Hepatic stellate cell (primary cell): ENCODE results near the gene PDE3B.
"Not testable (repeated sequence)": the region's sequence is repeated elsewhere in the genome, so short reads cannot be mapped to it uniquely, and the experiment has no call there.

Experiments used
- DNase-seq: peaks from one replicate; pipeline ENCODE4 v3.0.0; 2011; ENCODE audit warnings: low spot score

Gene PDE3B

GRCh38 chr11:14812757-14813156 is 169.2 kb downstream of the PDE3B start:
- DNase-seq: no peak

GRCh38 chr11:14813516-14813915 is 169.9 kb downstream of the PDE3B start:
- no peak for DNase-seq

GRCh38 chr11:14818779-14819178 is 175.2 kb downstream of the PDE3B start:
- no peak for DNase-seq

- no peak for DNase-seq
Measured at GRCh38 chr11:14819596-14819995, 176.0 kb downstream of the PDE3B start.

- no peak for DNase-seq
Measured at GRCh38 chr11:14821031-14821430, 177.4 kb downstream of the PDE3B start.

- no peak for DNase-seq
Measured at GRCh38 chr11:14826600-14826999, 183.0 kb downstream of the PDE3B start.

GRCh38 chr11:14835496-14836492 is 192.2 kb downstream of the PDE3B start:
- DNase-seq: no peak

GRCh38 chr11:14842002-14842401 is 198.4 kb downstream of the PDE3B start:
- no peak for DNase-seq

- no peak for DNase-seq
Measured at GRCh38 chr11:14852571-14853177, 209.1 kb downstream of the PDE3B start.

GRCh38 chr11:14854057-14854456 is 210.5 kb downstream of the PDE3B start:
- DNase-seq: no peak

- DNase-seq: no peak
Measured at GRCh38 chr11:14855890-14856289, 212.3 kb downstream of the PDE3B start.

- no peak for DNase-seq
Measured at GRCh38 chr11:14857621-14858020, 214.0 kb downstream of the PDE3B start.

GRCh38 chr11:14858404-14858803 is 214.8 kb downstream of the PDE3B start:
- DNase-seq: no peak

GRCh38 chr11:14860511-14860910 is 216.9 kb downstream of the PDE3B start:
- DNase-seq: no peak

GRCh38 chr11:14861680-14862079 is 218.1 kb downstream of the PDE3B start:
- no peak for DNase-seq

- DNase-seq: not testable (repeated sequence)
Measured at GRCh38 chr11:14863775-14864174, 220.2 kb downstream of the PDE3B start.

- no peak for DNase-seq
Measured at GRCh38 chr11:14872032-14872431, 228.4 kb downstream of the PDE3B start.

GRCh38 chr11:14873632-14874031 is 230.0 kb downstream of the PDE3B start:
- DNase-seq: no peak

- no peak for DNase-seq
Measured at GRCh38 chr11:14875163-14875562, 231.6 kb downstream of the PDE3B start.

- DNase-seq: no peak
Measured at GRCh38 chr11:14881576-14882193, 238.1 kb downstream of the PDE3B start.

GRCh38 chr11:14882196-14882595 is 238.6 kb downstream of the PDE3B start:
- no peak for DNase-seq

- not testable (repeated sequence) for DNase-seq
Measured at GRCh38 chr11:14883683-14884082, 240.1 kb downstream of the PDE3B start.
